Suprapubic skin (tissue), 3 donors: Measurements from ENCODE around the gene CPN2.

Experiments
- POLR2A ChIP-seq, 2 donors: fragments of 450-650 bp; IDR thresholded peaks; one replicate each; pipeline ENCODE4 v1.6.1; 2017; ENCODE audit warnings: antibody characterized with exemption in 2 of 2, mild to moderate bottlenecking in 2 of 2, moderate library complexity in 2 of 2
- TF ChIP-seq, protein P1 (sequence below), 2 donors: fragments of 200-600 bp in 1 of 2; fragments of 450-650 bp in 1 of 2; sonication (generic) in 1 of 2; IDR thresholded peaks; one replicate each; pipeline ENCODE4 v1.5.1; 2016 to 2019; ENCODE audit warnings: antibody characterized with exemption in 2 of 2, mild to moderate bottlenecking in 1 of 2, moderate library complexity in 1 of 2

DNA sequence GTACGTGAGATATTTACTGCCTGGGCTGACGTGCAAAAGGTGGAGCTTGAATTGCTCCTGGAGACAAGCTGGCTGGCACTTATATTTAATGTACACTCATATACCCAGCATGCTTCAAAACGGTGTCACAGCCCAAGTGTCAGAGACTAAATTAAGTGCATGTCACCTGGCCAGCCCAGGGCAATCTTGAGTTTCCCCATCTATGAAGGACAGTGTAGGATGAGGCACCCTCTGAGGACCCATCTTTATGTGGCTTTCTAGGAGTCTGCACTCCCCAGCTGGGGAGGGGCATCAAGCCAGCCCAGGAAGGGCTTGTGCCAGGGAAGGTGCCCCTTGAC is 13.2 kb upstream of the CPN2 start:
- TF ChIP-seq POLR2A (IDR thresholded peaks at IDR 0.05), result no peak
- TF ChIP-seq, protein P1, sequence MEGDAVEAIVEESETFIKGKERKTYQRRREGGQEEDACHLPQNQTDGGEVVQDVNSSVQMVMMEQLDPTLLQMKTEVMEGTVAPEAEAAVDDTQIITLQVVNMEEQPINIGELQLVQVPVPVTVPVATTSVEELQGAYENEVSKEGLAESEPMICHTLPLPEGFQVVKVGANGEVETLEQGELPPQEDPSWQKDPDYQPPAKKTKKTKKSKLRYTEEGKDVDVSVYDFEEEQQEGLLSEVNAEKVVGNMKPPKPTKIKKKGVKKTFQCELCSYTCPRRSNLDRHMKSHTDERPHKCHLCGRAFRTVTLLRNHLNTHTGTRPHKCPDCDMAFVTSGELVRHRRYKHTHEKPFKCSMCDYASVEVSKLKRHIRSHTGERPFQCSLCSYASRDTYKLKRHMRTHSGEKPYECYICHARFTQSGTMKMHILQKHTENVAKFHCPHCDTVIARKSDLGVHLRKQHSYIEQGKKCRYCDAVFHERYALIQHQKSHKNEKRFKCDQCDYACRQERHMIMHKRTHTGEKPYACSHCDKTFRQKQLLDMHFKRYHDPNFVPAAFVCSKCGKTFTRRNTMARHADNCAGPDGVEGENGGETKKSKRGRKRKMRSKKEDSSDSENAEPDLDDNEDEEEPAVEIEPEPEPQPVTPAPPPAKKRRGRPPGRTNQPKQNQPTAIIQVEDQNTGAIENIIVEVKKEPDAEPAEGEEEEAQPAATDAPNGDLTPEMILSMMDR (IDR thresholded peaks at IDR 0.05), result no peak
